K562 (cell line): ENCODE measurements around the gene AGPAT1. TPM values are rescaled to one million over a fixed set of nuclear protein-coding genes. Genes with fewer than 3 reads are reported as not detected.

Experiments
- ATAC-seq: fragments of 200-7000 bp; cut with Tn5 transposase; 3 replicates; pipeline ENCODE4 v1.9.1; 2020; ENCODE audit warnings: moderate library complexity
- BruUV-seq: library from RNA; stranded (reverse); fragments of 400-500 nt; replicated peaks from 2 replicates; lab custom pipeline; 2021; lab: Mats Ljungman, UMichigan
- CTCF ChIA-PET: fragments of 300-600 bp; formaldehyde crosslinking; extraction: SDS; loops from one replicate; lab custom pipeline; 2021; ENCODE audit warnings: low intra/inter-chr PET ratio; lab: Yijun Ruan, JAX
- POLR2A ChIA-PET: fragments of 300-600, 350-650 bp; sonication (Branson Sonifier 250); formaldehyde crosslinking; extraction: SDS; loops from one replicate; lab custom pipeline; 2021; ENCODE audit warnings: antibody characterized with exemption, inconsistent platforms; lab: Yijun Ruan, JAX
- DNase-seq, 4 experiments: peaks; one replicate each; pipeline versions ENCODE4 v3.0.0 to v3.0.0-alpha.2; 2011 to 2018; ENCODE audit warnings: low spot score in 3 of 4, mixed read lengths in 3 of 4; ENCODE audit errors: extremely low read depth in 1 of 4
- FAIRE-seq: peaks from 2 replicates; lab custom pipeline; 2011; peaks lifted over from hg19 to GRCh38; lab: Jason Lieb, UNC
- H2AFZ ChIP-seq: 2 replicates; pipeline ENCODE4 v1.6.0; 2011; ENCODE audit warnings: low read depth, low read length, control low read depth, inconsistent platforms
- H3K27ac ChIP-seq: fragments of 200-600 bp; 3 replicates; pipeline ENCODE4 v1.8.0; 2011; ENCODE audit warnings: low read depth, mild to moderate bottlenecking, control low read depth, inconsistent platforms, low read length, moderate library complexity, mixed read lengths; ENCODE audit errors: extremely low read depth
- H3K27me3 ChIP-seq, 2 experiments: fragments of 300-600 bp in 1 of 2; 2 replicates in 1 of 2; 3 replicates in 1 of 2; pipeline versions ENCODE4 v1.6.0 to v1.8.0; 2011; ENCODE audit warnings: inconsistent platforms in 2 of 2, low read length in 2 of 2, mild to moderate bottlenecking in 1 of 2, mixed read lengths in 1 of 2, moderate library complexity in 1 of 2; ENCODE audit not compliant: control insufficient read depth in 2 of 2, insufficient read depth in 2 of 2
- H3K36me3 ChIP-seq: fragments of 300-600 bp; 3 replicates; pipeline ENCODE4 v1.8.0; 2011; ENCODE audit warnings: mild to moderate bottlenecking, low read length, inconsistent platforms; ENCODE audit not compliant: control insufficient read depth, insufficient read depth
- H3K4me1 ChIP-seq, 2 experiments: fragments of 200-600 bp in 1 of 2; replicated peaks in 1 of 2; 2 replicates in 1 of 2; 3 replicates in 1 of 2; pipeline versions ENCODE4 v1.5.1 to v1.8.0; 2011; ENCODE audit warnings: inconsistent platforms in 2 of 2, low read length in 2 of 2, mild to moderate bottlenecking in 1 of 2, mixed read lengths in 1 of 2, moderate library complexity in 1 of 2; ENCODE audit not compliant: control insufficient read depth in 2 of 2, insufficient read depth in 2 of 2
- H3K4me2 ChIP-seq: 2 replicates; pipeline ENCODE4 v1.6.1; 2011; ENCODE audit warnings: low read length, control low read depth, inconsistent platforms, mixed read lengths; ENCODE audit not compliant: insufficient read depth
- H3K4me3 ChIP-seq: fragments of 200-600 bp; sonication (generic), shearing (Covaris generic); 2 replicates; pipeline ENCODE4 v1.5.1; 2016; ENCODE audit warnings: control low read depth, inconsistent platforms
- H3K79me2 ChIP-seq: fragments of 200-600 bp; 3 replicates; pipeline ENCODE4 v1.8.0; 2011; ENCODE audit warnings: low read length, inconsistent platforms; ENCODE audit not compliant: control insufficient read depth, insufficient read depth
- H3K9ac ChIP-seq, 2 experiments: 2 replicates each; pipeline versions ENCODE4 v1.6.0 to v1.6.1; 2011; ENCODE audit warnings: low read depth in 2 of 2, low read length in 2 of 2, control low read depth in 1 of 2, inconsistent platforms in 1 of 2, mild to moderate bottlenecking in 1 of 2, mixed read lengths in 1 of 2; ENCODE audit not compliant: insufficient read depth in 1 of 2
- H3K9me1 ChIP-seq: one replicate; pipeline ENCODE4 v1.6.0; 2011; ENCODE audit warnings: inconsistent platforms, mild to moderate bottlenecking, low read length, moderate library complexity; ENCODE audit not compliant: control insufficient read depth, insufficient read depth
- H3K9me3 ChIP-seq: replicated peaks from 2 replicates; pipeline ENCODE4 v1.5.1; 2011; ENCODE audit warnings: low read depth, low read length, inconsistent platforms; ENCODE audit not compliant: control insufficient read depth, insufficient read depth
- H4K20me1 ChIP-seq: replicated peaks from 2 replicates; pipeline ENCODE4 v1.6.1; 2011; ENCODE audit warnings: low read length, inconsistent platforms, mixed read lengths; ENCODE audit not compliant: control insufficient read depth, insufficient read depth
- ARID1B ChIP-seq: fragments of 450-650 bp; IDR thresholded peaks from 2 replicates; pipeline ENCODE4 v1.6.1; 2016; ENCODE audit warnings: antibody characterized with exemption, mild to moderate bottlenecking, inconsistent platforms
- GMEB1 ChIP-seq: fragments of 250-450 bp; sonication (Bioruptor Pico); IDR thresholded peaks from 2 replicates; pipeline ENCODE4 v1.4.0; 2020; ENCODE audit warnings: mild to moderate bottlenecking
- HNRNPLL ChIP-seq: fragments of 200-400 bp; formaldehyde crosslinking; IDR thresholded peaks from 2 replicates; pipeline ENCODE4 v1.6.1; 2017; ENCODE audit warnings: low read length, low read depth, mild to moderate bottlenecking; ENCODE audit not compliant: poor library complexity, severe bottlenecking
- SPI1 ChIP-seq: IDR thresholded peaks from 2 replicates; pipeline ENCODE4 v1.6.1; 2011; ENCODE audit warnings: low read depth, low read length, control low read depth, borderline replicate concordance
- WGBS: fragments of 100-300 bp; shearing (Covaris generic); methylation state at CpG from one replicate; pipeline ENCODE4 v1.1.6; 2016; ENCODE audit warnings: low coverage, mixed read lengths; ENCODE audit not compliant: insufficient coverage; ENCODE audit errors: missing lambda C conversion rate; 5-methylcytosine and 5-hydroxymethylcytosine counted together
- in situ Hi-C: fragments of 300-500 bp; cut with MboI; formaldehyde crosslinking; loops from 4 replicates; pipeline ENCODE4 v1.15.0; 2018; ENCODE audit warnings: inconsistent platforms, mixed read lengths
- intact Hi-C: fragments of 100-400 bp; cut with micrococcal nuclease; formaldehyde crosslinking; loops from 2 replicates; pipeline ENCODE4 v1.14.2; 2022
- polyA plus RNA-seq, 8 experiments: library from polyadenylated mRNA; depleted of rRNA in 4 of 8; stranded (reverse) in 5 of 8; unstranded in 3 of 8; fragments of >200 nt; fragmentation: Nextera tagmentation in 2 of 8; fragmentation: Illumina TruSeq in 1 of 8; extraction: Ambion mirVana in 2 of 8; extraction: Trizol in 1 of 8; gene quantifications; 2 replicates each; pipeline versions ENCODE4 v1.2.1 to v1.2.3, GENCODE V29; 2011 to 2014; ENCODE audit warnings: inconsistent platforms in 1 of 8, missing spikeins in 1 of 8
- total RNA-seq, 7 experiments: library from RNA; depleted of rRNA in 6 of 7; stranded (reverse); fragments of >200 nt in 6 of 7; fragmentation: Illumina TruSeq in 2 of 7; extraction: Trizol in 2 of 7; gene quantifications; 2 replicates each; pipeline versions ENCODE4 v1.2.1 to v1.2.3, GENCODE V29; 2011 to 2021; ENCODE audit warnings: low replicate concordance in 1 of 7

Gene AGPAT1
- total and polyA plus RNA-seq, 9 of the 15 experiments (the other 6 are each of a cell fraction or from before 2014, with no cell fraction given), result 37.9 to 176 (median 69.4) TPM

GRCh38 chr6:32222333-32223230 is 46.7 kb upstream of the AGPAT1 start:
- Histone ChIP-seq H3K4me1 (peaks cover 0 to 9% of the 10 kb centered on the region in 2 experiments; a peak in 4 of 5 replicates), H3K79me2 (no peaks in the 10 kb centered on the region), H3K4me2 (no peak overlapping the region), H2AFZ (no peak overlapping the region), H3K9ac (peak overlapping the region in 1 of 2 experiments; percentile 47; a peak in 1 of 4 replicates), H3K9me1 (no peaks in the 10 kb centered on the region), H3K9me3 (no peaks in the 10 kb centered on the region), H3K27me3 (peaks cover 28 to 59% of the 10 kb centered on the region in 2 experiments; a peak in 4 of 5 replicates), H4K20me1 (no peaks in the 10 kb centered on the region; the same call in none of the 2 replicates), H3K36me3 (no peaks in the 10 kb centered on the region), H3K27ac (no peak overlapping the region), H3K4me3 (no peak overlapping the region)
- no TSS peak for BruUV-seq
- no peak for DNase-seq
- POLR2A ChIA-PET, result interaction anchor here (0.6 to 0.8 kb wide), 2 partner anchors 92 to 133 kb away, joined by 3 read pairs; no protein-coding TSS in a partner anchor
- ATAC-seq, result no peak
- FAIRE-seq, result no peak
- in situ Hi-C loops, result no loop called here
- TF ChIP-seq ARID1B (no peak), GMEB1 (CRISPR knock-in tag) (no peak), SPI1 (peak; percentile 49; the same call in 1 of the 2 replicates), HNRNPLL (peak; percentile 9)
- WGBS, result 3% methylated on average over 8 of the region's 8 CpGs
- intact Hi-C loops, result no loop called here
- CTCF ChIA-PET, result no interaction called here
